ENCODE results near the gene DGKI. TPM values are rescaled to one million over a fixed set of nuclear protein-coding genes. Genes with fewer than 3 reads are reported as not detected.
A peak's percentile ranks its signal among the peaks of the same experiment; 100 is the strongest.

DGKI gene
- total and polyA plus RNA-seq, 10 donors, result 0.03 to 1.0 (median 0.45) TPM

- intact Hi-C loops (cut with DNase I; ENCODE audit: low total_unique reads), result no loop called here
Measured at GRCh38 chr7:137593115-137593711, 253.6 kb downstream of the DGKI start.

GRCh38 chr7:137592232-137592896, 254.4 kb downstream of the DGKI start:
- no peak overlapping the region for H3K4me3 ChIP-seq
- no peaks in the 10 kb centered on the region for H3K36me3 ChIP-seq
- H3K27ac ChIP-seq, result no peak overlapping the region
- 46 to 64% (median 53%) methylated on average over 6 of the region's 6 CpGs for WGBS, 5 donors
- H3K9me3 ChIP-seq, result no peaks in the 10 kb centered on the region
- H3K4me1 ChIP-seq, result no peaks in the 10 kb centered on the region
- intact Hi-C loops (cut with DNase I; ENCODE audit: low total_unique reads), result no loop called here
- no peak for TF ChIP-seq POLR2AphosphoS5 (IDR thresholded peaks at IDR 0.05)
- TF ChIP-seq, protein P1, sequence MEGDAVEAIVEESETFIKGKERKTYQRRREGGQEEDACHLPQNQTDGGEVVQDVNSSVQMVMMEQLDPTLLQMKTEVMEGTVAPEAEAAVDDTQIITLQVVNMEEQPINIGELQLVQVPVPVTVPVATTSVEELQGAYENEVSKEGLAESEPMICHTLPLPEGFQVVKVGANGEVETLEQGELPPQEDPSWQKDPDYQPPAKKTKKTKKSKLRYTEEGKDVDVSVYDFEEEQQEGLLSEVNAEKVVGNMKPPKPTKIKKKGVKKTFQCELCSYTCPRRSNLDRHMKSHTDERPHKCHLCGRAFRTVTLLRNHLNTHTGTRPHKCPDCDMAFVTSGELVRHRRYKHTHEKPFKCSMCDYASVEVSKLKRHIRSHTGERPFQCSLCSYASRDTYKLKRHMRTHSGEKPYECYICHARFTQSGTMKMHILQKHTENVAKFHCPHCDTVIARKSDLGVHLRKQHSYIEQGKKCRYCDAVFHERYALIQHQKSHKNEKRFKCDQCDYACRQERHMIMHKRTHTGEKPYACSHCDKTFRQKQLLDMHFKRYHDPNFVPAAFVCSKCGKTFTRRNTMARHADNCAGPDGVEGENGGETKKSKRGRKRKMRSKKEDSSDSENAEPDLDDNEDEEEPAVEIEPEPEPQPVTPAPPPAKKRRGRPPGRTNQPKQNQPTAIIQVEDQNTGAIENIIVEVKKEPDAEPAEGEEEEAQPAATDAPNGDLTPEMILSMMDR (IDR thresholded peaks at IDR 0.05 in 8 of 11, conservative IDR thresholded peaks at IDR 0.05 in 3 of 11), result peak in 3 of 11 experiments; percentile 15 to 30 (median 19)
- TF ChIP-seq POLR2A (IDR thresholded peaks at IDR 0.05), result no peak
- no peaks in the 10 kb centered on the region for H3K27me3 ChIP-seq (replicated peaks in 1 of 7)
- DNase-seq, result no peak

More at GRCh38 chr7:137593115-137593711, 253.6 kb downstream of the DGKI start:
- H3K4me1 ChIP-seq, result no peaks in the 10 kb centered on the region
- no peak overlapping the region for H3K27ac ChIP-seq
- no peaks in the 10 kb centered on the region for H3K36me3 ChIP-seq
- no peaks in the 10 kb centered on the region for H3K9me3 ChIP-seq
- TF ChIP-seq POLR2A (IDR thresholded peaks at IDR 0.05), result no peak
- TF ChIP-seq, protein P1 (IDR thresholded peaks at IDR 0.05 in 8 of 11, conservative IDR thresholded peaks at IDR 0.05 in 3 of 11), result no peak
- no peak for TF ChIP-seq POLR2AphosphoS5 (IDR thresholded peaks at IDR 0.05)
- no peak overlapping the region for H3K4me3 ChIP-seq
- no peak for DNase-seq
- no peaks in the 10 kb centered on the region for H3K27me3 ChIP-seq (replicated peaks in 1 of 7)
- 74 to 87% (median 78%) methylated on average over 5 of the region's 5 CpGs for WGBS, 5 donors

GRCh38 chr7:137591421-137591837, 255.3 kb downstream of the DGKI start:
- 71 to 90% (median 83%) methylated on average over 5 of the region's 5 CpGs for WGBS, 5 donors
- no peak for TF ChIP-seq POLR2A (IDR thresholded peaks at IDR 0.05)
- no peak for TF ChIP-seq POLR2AphosphoS5 (IDR thresholded peaks at IDR 0.05)
- TF ChIP-seq, protein P1 (IDR thresholded peaks at IDR 0.05 in 8 of 11, conservative IDR thresholded peaks at IDR 0.05 in 3 of 11), result no peak
- Histone ChIP-seq H3K36me3 (no peaks in the 10 kb centered on the region), H3K4me1 (no peaks in the 10 kb centered on the region), H3K9me3 (no peaks in the 10 kb centered on the region), H3K27ac (no peak overlapping the region), H3K4me3 (no peak overlapping the region), H3K27me3 (replicated peaks in 1 of 7) (no peaks in the 10 kb centered on the region)
- no peak for DNase-seq
- intact Hi-C loops (cut with DNase I; ENCODE audit: low total_unique reads), result no loop called here

DNA sequence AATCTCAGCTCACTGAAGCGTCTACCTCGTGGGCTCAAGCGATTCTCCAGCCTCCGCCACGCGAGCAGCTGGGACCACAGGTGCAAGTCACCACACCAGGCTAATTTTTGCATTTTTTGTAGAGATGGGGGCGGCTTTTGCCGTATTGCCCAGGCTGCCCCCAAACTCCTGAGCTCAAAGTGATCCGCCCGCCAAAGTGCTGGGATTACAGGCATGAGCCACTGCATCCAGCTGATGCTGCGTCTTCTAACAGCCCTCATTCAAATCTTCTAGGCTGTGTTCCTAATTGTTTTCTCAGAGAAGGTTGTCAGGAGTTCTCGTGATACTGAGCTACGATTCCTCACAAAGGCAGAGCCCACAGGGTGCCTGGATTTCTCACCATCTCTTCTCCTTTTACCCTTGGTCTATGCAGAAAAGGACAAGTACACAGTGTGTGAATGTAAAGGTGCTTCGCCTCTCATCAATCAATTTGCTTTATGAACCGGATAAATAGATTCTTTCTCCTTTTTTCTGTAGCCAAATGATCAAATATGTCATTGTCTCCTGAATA, 255.9 kb downstream of the DGKI start:
- TF ChIP-seq POLR2AphosphoS5 (IDR thresholded peaks at IDR 0.05), result no peak
- no peak for TF ChIP-seq POLR2A (IDR thresholded peaks at IDR 0.05)
- TF ChIP-seq, protein P1 (IDR thresholded peaks at IDR 0.05 in 8 of 11, conservative IDR thresholded peaks at IDR 0.05 in 3 of 11), result no peak
- intact Hi-C loops (cut with DNase I; ENCODE audit: low total_unique reads), result no loop called here
- no peaks in the 10 kb centered on the region for H3K9me3 ChIP-seq
- H3K4me1 ChIP-seq, result no peaks in the 10 kb centered on the region
- H3K36me3 ChIP-seq, result no peaks in the 10 kb centered on the region
- WGBS, 5 donors, result 89 to 92% (median 90%) methylated on average over 15 of the region's 15 CpGs
- no peak overlapping the region for H3K27ac ChIP-seq
- no peaks in the 10 kb centered on the region for H3K27me3 ChIP-seq (replicated peaks in 1 of 7)
- no peak overlapping the region for H3K4me3 ChIP-seq
- peak; percentile 57 for DNase-seq

All from spleen (tissue), 11 donors.